ENCODE data around the gene JAZF1. TPM values are rescaled to one million over a fixed set of nuclear protein-coding genes. Genes with fewer than 3 reads are reported as not detected.

Gene JAZF1
- total RNA-seq, 1 experiment from 2014 or later: 9.1 TPM

DNA sequence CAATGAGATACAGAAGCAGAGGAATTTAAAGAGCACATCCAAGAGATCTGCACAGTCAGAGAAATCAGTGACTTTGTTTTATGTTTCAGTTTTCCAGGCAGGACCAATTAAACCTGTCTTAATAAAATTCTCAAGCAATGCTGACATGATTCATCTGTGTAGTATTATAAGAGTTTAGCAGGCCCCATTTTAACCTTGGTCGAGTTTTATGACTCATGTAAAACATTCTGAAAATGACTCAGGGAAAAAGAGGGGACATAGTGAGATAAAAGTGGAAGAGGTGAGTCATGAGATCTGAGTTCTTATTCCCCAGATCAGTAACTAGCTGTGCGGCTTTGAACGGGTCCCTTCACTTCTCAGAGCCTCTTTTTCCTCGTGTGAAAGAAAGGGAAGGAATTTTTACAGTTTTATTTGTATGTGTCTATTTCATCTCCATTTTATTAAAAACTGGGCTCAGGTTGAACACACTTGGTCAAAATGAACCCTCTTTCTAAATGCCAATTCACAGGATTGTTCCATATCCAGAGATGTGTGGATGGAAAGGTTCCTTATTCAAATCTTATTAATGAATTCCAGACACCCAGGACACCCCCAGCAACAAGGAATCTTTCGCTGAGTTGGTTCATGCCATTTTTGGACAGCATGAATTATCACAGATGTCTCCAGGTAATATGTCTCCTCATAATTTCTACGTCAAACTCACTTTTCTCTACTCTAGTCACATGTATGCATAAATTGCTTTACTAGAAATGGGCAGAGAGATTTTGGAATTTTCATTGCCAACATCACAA, 143.2 kb downstream of the JAZF1 start:
- Histone ChIP-seq H3K9ac (ENCODE audit: extremely low read depth, insufficient read length, low read length) (no peak overlapping the region), H3K9me3 (ENCODE audit: control insufficient read depth, low read depth, low read length) (no peaks in the 10 kb centered on the region), H3K56ac (ENCODE audit: insufficient read length, low read depth, low read length) (no peak overlapping the region), H4K20me1 (ENCODE audit: control insufficient read depth, insufficient read depth, insufficient read length) (no peaks in the 10 kb centered on the region), H4K8ac (replicated peaks; ENCODE audit: insufficient read length, low read depth, low read length) (no peak overlapping the region), H3T11ph (ENCODE audit: low read length) (no peak overlapping the region), H3K18ac (ENCODE audit: insufficient read length, low read depth, low read length) (no peak overlapping the region), H2BK120ac (ENCODE audit: low read depth, low read length, poor library complexity, severe bottlenecking) (no peak overlapping the region), H3K4ac (ENCODE audit: low read depth, low read length) (no peak overlapping the region), H3K79me2 (ENCODE audit: insufficient read depth, low read length) (no peaks in the 10 kb centered on the region), H3K23ac (ENCODE audit: insufficient read length, low read depth, low read length) (no peak overlapping the region), H4K91ac (ENCODE audit: insufficient read length, low read depth, low read length) (no peak overlapping the region), H3K27me3 (ENCODE audit: insufficient read depth, low read length) (no peaks in the 10 kb centered on the region), H2BK20ac (ENCODE audit: low read depth, low read length, poor library complexity, severe bottlenecking) (no peak overlapping the region), H2BK5ac (ENCODE audit: insufficient read length, low read length) (no peak overlapping the region), H4K5ac (ENCODE audit: insufficient read length, low read depth, low read length) (no peak overlapping the region), H3K4me1 (ENCODE audit: insufficient read depth, low read length) (peaks cover 2% of the 10 kb centered on the region; the same call in 1 of the 2 replicates), H3K79me1 (ENCODE audit: insufficient read depth, low read depth, low read length, poor library complexity, severe bottlenecking) (no peaks in the 10 kb centered on the region), H3K14ac (ENCODE audit: insufficient read depth, low read length) (no peak overlapping the region), H3K27ac (ENCODE audit: insufficient read length, low read depth, low read length) (no peak overlapping the region), H2AFZ (ENCODE audit: low read length) (no peak overlapping the region), H3K4me2 (ENCODE audit: insufficient read depth, insufficient read length, low read length) (no peak overlapping the region), H3K23me2 (ENCODE audit: insufficient read length, low read depth, low read length, poor library complexity, severe bottlenecking) (no peaks in the 10 kb centered on the region), H2BK15ac (ENCODE audit: low read depth, low read length) (no peak overlapping the region), H2BK12ac (ENCODE audit: insufficient read length, low read depth, low read length) (no peak overlapping the region), H2AK5ac (ENCODE audit: insufficient read length, low read length) (no peak overlapping the region)
- no peak for DNase-seq
- no peaks in the 10 kb centered on the region for H3K36me3 Mint-ChIP-seq (ENCODE audit: insufficient read depth in 1 of 3, low read depth in 3 of 3)
- peaks cover 6% of the 10 kb centered on the region for H3K27me3 Mint-ChIP-seq (ENCODE audit: low read depth)
- no peak overlapping the region for H3K4me3 Mint-ChIP-seq
- no peaks in the 10 kb centered on the region for H3K9me3 Mint-ChIP-seq
- peaks cover 14 to 29% of the 10 kb centered on the region in 2 experiments for H3K4me1 Mint-ChIP-seq
- TF ChIP-seq CTCF (conservative IDR thresholded peaks at IDR 0.05): no peak
- no peak overlapping the region for H3K27ac Mint-ChIP-seq
- WGBS (ENCODE audit: extremely low coverage, insufficient read length, low lambda C conversion rate): no CpG with 5 or more reads among the region's 6 CpGs
